Endodermal cell (in vitro differentiated cells): ENCODE results near the gene GPLD1. TPM values are rescaled to one million over a fixed set of nuclear protein-coding genes. Genes with fewer than 3 reads are reported as not detected.

ENCODE experiments used
- DNase-seq: peaks from one replicate; pipeline ENCODE4 v3.0.0-alpha.2; 2017
- H3K27ac ChIP-seq: 2 replicates; pipeline ENCODE4 v1.5.1; 2013; ENCODE audit warnings: mild to moderate bottlenecking, low read depth, low read length, moderate library complexity
- H3K27me3 ChIP-seq: 2 replicates; pipeline ENCODE4 v1.6.1; 2013; ENCODE audit warnings: mild to moderate bottlenecking, low read length, moderate library complexity; ENCODE audit not compliant: insufficient read depth, control insufficient read depth, poor library complexity, severe bottlenecking
- H3K36me3 ChIP-seq: 2 replicates; pipeline ENCODE4 v1.7.0; 2013; ENCODE audit warnings: mild to moderate bottlenecking, low read length, moderate library complexity; ENCODE audit not compliant: control insufficient read depth, insufficient read depth
- H3K4me1 ChIP-seq: one replicate; pipeline ENCODE4 v1.7.0; 2013; ENCODE audit warnings: low read length; ENCODE audit not compliant: control insufficient read depth, insufficient read depth
- H3K4me3 ChIP-seq: 2 replicates; pipeline ENCODE4 v1.5.1; 2013; ENCODE audit warnings: mild to moderate bottlenecking, low read length, moderate library complexity
- H3K9ac ChIP-seq: 2 replicates; pipeline ENCODE4 v1.6.1; 2013; ENCODE audit warnings: mild to moderate bottlenecking, low read length, moderate library complexity; ENCODE audit not compliant: poor library complexity, severe bottlenecking; ENCODE audit errors: extremely low read depth
- H3K9me3 ChIP-seq: 2 replicates; pipeline ENCODE4 v1.6.1; 2013; ENCODE audit warnings: mild to moderate bottlenecking, low read length, moderate library complexity; ENCODE audit not compliant: control insufficient read depth
- H3K27ac Mint-ChIP-seq: 2 replicates; pipeline ENCODE4 v1.8.0; 2020; ENCODE audit warnings: mixed read lengths
- H3K27me3 Mint-ChIP-seq: 2 replicates; pipeline ENCODE4 v1.8.0; 2021; ENCODE audit warnings: mild to moderate bottlenecking, mixed read lengths; ENCODE audit not compliant: insufficient read depth
- H3K36me3 Mint-ChIP-seq: 2 replicates; pipeline ENCODE4 v1.8.0; 2020; ENCODE audit warnings: low read depth, mixed read lengths
- H3K4me1 Mint-ChIP-seq: 2 replicates; pipeline ENCODE4 v1.8.0; 2020; ENCODE audit warnings: mixed read lengths
- H3K4me3 Mint-ChIP-seq: 2 replicates; pipeline ENCODE4 v1.8.0; 2020; ENCODE audit warnings: mild to moderate bottlenecking, moderate library complexity, mixed read lengths
- H3K9me3 Mint-ChIP-seq: 2 replicates; pipeline ENCODE4 v1.8.0; 2020; ENCODE audit warnings: mild to moderate bottlenecking, mixed read lengths
- CTCF ChIP-seq: fragments of 200-600 bp; sonication (generic); conservative IDR thresholded peaks from 2 replicates; pipeline ENCODE4 v1.5.0; 2021; ENCODE audit warnings: antibody characterized with exemption, mild to moderate bottlenecking
- WGBS, 2 experiments: methylation state at CpG; one replicate each; pipeline versions ENCODE4 v1.1.5 to v1.1.7; 2013; ENCODE audit warnings: missing lambda C conversion rate in 2 of 2, mixed read lengths in 1 of 2; ENCODE audit not compliant: insufficient coverage in 1 of 2, insufficient read length in 1 of 2; 5-methylcytosine and 5-hydroxymethylcytosine counted together
- total RNA-seq, 2 donors: library from RNA; stranded (reverse); fragmentation: NEBNext Ultra II Directional in 1 of 2; extraction: Animal tissue kit (Norgen Biotek cat#: 25700) in 1 of 2; gene quantifications; 2 replicates in 1 of 2; 3 replicates in 1 of 2; pipeline ENCODE4 v1.2.1, GENCODE V29; 2021

Gene GPLD1
- total RNA-seq, 2 donors from 2014 or later, result 5.3 to 7.5 TPM

- no peaks in the 10 kb centered on the region for H3K9me3 ChIP-seq
- no peak overlapping the region for H3K9ac ChIP-seq
- H3K4me3 ChIP-seq, result no peak overlapping the region
- no peaks in the 10 kb centered on the region for H3K9me3 Mint-ChIP-seq
- H3K27ac ChIP-seq, result no peak overlapping the region
- WGBS, 2 experiments, result 93 to 95% methylated on average over 3 of the region's 3 CpGs
- H3K27me3 Mint-ChIP-seq, result no peaks in the 10 kb centered on the region
- no peaks in the 10 kb centered on the region for H3K4me1 ChIP-seq
- H3K36me3 ChIP-seq, result peaks cover 21% of the 10 kb centered on the region
- DNase-seq, result no peak
- H3K4me1 Mint-ChIP-seq, result peaks cover 3% of the 10 kb centered on the region
- H3K36me3 Mint-ChIP-seq, result peaks cover 20% of the 10 kb centered on the region
- no peaks in the 10 kb centered on the region for H3K27me3 ChIP-seq
- H3K4me3 Mint-ChIP-seq, result no peak overlapping the region
- TF ChIP-seq CTCF, result no peak
- no peak overlapping the region for H3K27ac Mint-ChIP-seq
These were observed 59.3 kb downstream of the GPLD1 start for GRCh38 chr6:24430086-24430485.

GRCh38 chr6:24429146-24429545 lies 60.2 kb downstream of the GPLD1 start:
- H3K36me3 Mint-ChIP-seq, result peaks cover 27% of the 10 kb centered on the region
- H3K9me3 Mint-ChIP-seq, result no peaks in the 10 kb centered on the region
- Histone ChIP-seq H3K9ac (no peak overlapping the region), H3K4me3 (no peak overlapping the region), H3K27me3 (no peaks in the 10 kb centered on the region), H3K4me1 (no peaks in the 10 kb centered on the region), H3K9me3 (no peaks in the 10 kb centered on the region), H3K27ac (no peak overlapping the region), H3K36me3 (peaks cover 31% of the 10 kb centered on the region)
- no peak for DNase-seq
- TF ChIP-seq CTCF, result no peak
- 93 to 100% methylated on average over 2 to 3 of the region's 3 CpGs for WGBS, 2 experiments
- peaks cover 3% of the 10 kb centered on the region for H3K4me1 Mint-ChIP-seq
- H3K27ac Mint-ChIP-seq, result no peak overlapping the region
- no peak overlapping the region for H3K4me3 Mint-ChIP-seq
- no peaks in the 10 kb centered on the region for H3K27me3 Mint-ChIP-seq

GRCh38 chr6:24428615-24429014 lies 60.8 kb downstream of the GPLD1 start:
- no peak overlapping the region for H3K4me3 Mint-ChIP-seq
- WGBS, 2 experiments, result 92 to 93% methylated on average over 2 of the region's 2 CpGs
- no peak for DNase-seq
- H3K36me3 Mint-ChIP-seq, result peaks cover 28% of the 10 kb centered on the region
- H3K4me1 Mint-ChIP-seq, result peaks cover 3% of the 10 kb centered on the region
- Histone ChIP-seq H3K9ac (no peak overlapping the region), H3K4me3 (no peak overlapping the region), H3K4me1 (no peaks in the 10 kb centered on the region), H3K36me3 (peaks cover 36% of the 10 kb centered on the region), H3K27me3 (no peaks in the 10 kb centered on the region), H3K27ac (no peak overlapping the region), H3K9me3 (no peaks in the 10 kb centered on the region)
- no peak overlapping the region for H3K27ac Mint-ChIP-seq
- no peaks in the 10 kb centered on the region for H3K9me3 Mint-ChIP-seq
- TF ChIP-seq CTCF, result no peak
- no peaks in the 10 kb centered on the region for H3K27me3 Mint-ChIP-seq
